SK-N-SH treated with all-trans-retinoic acid at 6 μM for 48 hours (cell line): ENCODE results near the gene AP2B1.

Source experiments
- ATAC-seq: fragments of 200-7000 bp; cut with Tn5 transposase; 3 replicates; pipeline ENCODE4 v1.9.1; 2020; ENCODE audit warnings: mild to moderate bottlenecking, moderate library complexity
- BACH2 ChIP-seq: fragments of 250-450 bp; sonication (Bioruptor Pico); IDR thresholded peaks from 2 replicates; pipeline ENCODE4 v1.9.0; 2021; ENCODE audit warnings: mild to moderate bottlenecking, borderline replicate concordance
- CREB5 ChIP-seq: fragments of 250-450 bp; sonication (Bioruptor Pico); IDR thresholded peaks from 2 replicates; pipeline ENCODE4 v1.5.1; 2020; ENCODE audit warnings: low read depth, mild to moderate bottlenecking, moderate library complexity
- CSDC2 ChIP-seq: fragments of 250-450 bp; sonication (Bioruptor Pico); IDR thresholded peaks from 2 replicates; pipeline ENCODE4 v1.5.0; 2020; ENCODE audit warnings: mild to moderate bottlenecking, moderate library complexity
- ESRRG ChIP-seq: fragments of 250-450 bp; sonication (Bioruptor Pico); IDR thresholded peaks from 2 replicates; pipeline ENCODE4 v1.6.1; 2021; ENCODE audit warnings: mild to moderate bottlenecking
- GLIS3 ChIP-seq: fragments of 250-450 bp; sonication (Bioruptor Pico); IDR thresholded peaks from 2 replicates; pipeline ENCODE4 v1.5.0; 2020; ENCODE audit warnings: mild to moderate bottlenecking, moderate library complexity
- ISL1 ChIP-seq: fragments of 250-450 bp; sonication (Bioruptor Pico); IDR thresholded peaks from 2 replicates; pipeline ENCODE4 v2.1.2; 2022; ENCODE audit warnings: mild to moderate bottlenecking, moderate library complexity
- POU6F1 ChIP-seq: fragments of 250-450 bp; sonication (Bioruptor Pico); IDR thresholded peaks from 2 replicates; pipeline ENCODE4 v1.8.0; 2021; ENCODE audit warnings: low read depth, mild to moderate bottlenecking, moderate library complexity, borderline replicate concordance
- PPARA ChIP-seq: fragments of 250-450 bp; sonication (Bioruptor Pico); IDR thresholded peaks from 2 replicates; pipeline ENCODE4 v1.5.0; 2020; ENCODE audit warnings: mild to moderate bottlenecking, borderline replicate concordance
- RARB ChIP-seq: fragments of 250-450 bp; sonication (Bioruptor Pico); IDR thresholded peaks from 2 replicates; pipeline ENCODE4 v1.8.0; 2021; ENCODE audit warnings: mild to moderate bottlenecking, moderate library complexity
- SNAI2 ChIP-seq: fragments of 250-450 bp; sonication (Bioruptor Pico); IDR thresholded peaks from 2 replicates; pipeline ENCODE4 v1.5.0; 2020; ENCODE audit warnings: mild to moderate bottlenecking, moderate library complexity
- TCF4 ChIP-seq: fragments of 250-450 bp; sonication (Bioruptor Pico); IDR thresholded peaks from 2 replicates; pipeline ENCODE4 v1.8.0; 2021; ENCODE audit warnings: mild to moderate bottlenecking, moderate library complexity, borderline replicate concordance
- TOX ChIP-seq: fragments of 250-450 bp; sonication (Bioruptor Pico); IDR thresholded peaks from 2 replicates; pipeline ENCODE4 v1.8.0; 2021; ENCODE audit warnings: mild to moderate bottlenecking, moderate library complexity, borderline replicate concordance
- ZC3H10 ChIP-seq: fragments of 250-450 bp; sonication (Bioruptor Pico); IDR thresholded peaks from 2 replicates; pipeline ENCODE4 v1.5.1; 2021; ENCODE audit warnings: mild to moderate bottlenecking, moderate library complexity
- ZFP3 ChIP-seq: fragments of 250-450 bp; sonication (Bioruptor Pico); IDR thresholded peaks from 2 replicates; pipeline ENCODE4 v1.5.0; 2020; ENCODE audit warnings: mild to moderate bottlenecking, moderate library complexity
- ZFP30 ChIP-seq: fragments of 450-650 bp; formaldehyde crosslinking; IDR thresholded peaks from 2 replicates; pipeline ENCODE4 v1.5.0; 2022; ENCODE audit warnings: mild to moderate bottlenecking, moderate library complexity
- ZNF8 ChIP-seq: fragments of 450-650 bp; formaldehyde crosslinking; IDR thresholded peaks from 2 replicates; pipeline ENCODE4 v1.5.0; 2020; ENCODE audit warnings: mild to moderate bottlenecking, moderate library complexity
- TF ChIP-seq, protein P1 (sequence below): fragments of 250-450 bp; sonication (Bioruptor Pico); IDR thresholded peaks from 2 replicates; pipeline ENCODE4 v1.5.1; 2021; ENCODE audit warnings: mild to moderate bottlenecking, moderate library complexity
- TF ChIP-seq, protein P2 (sequence below): fragments of 250-450 bp; sonication (Bioruptor Pico); IDR thresholded peaks from 2 replicates; pipeline ENCODE4 v1.5.0; 2020; ENCODE audit warnings: mild to moderate bottlenecking, moderate library complexity

AP2B1 gene

DNA sequence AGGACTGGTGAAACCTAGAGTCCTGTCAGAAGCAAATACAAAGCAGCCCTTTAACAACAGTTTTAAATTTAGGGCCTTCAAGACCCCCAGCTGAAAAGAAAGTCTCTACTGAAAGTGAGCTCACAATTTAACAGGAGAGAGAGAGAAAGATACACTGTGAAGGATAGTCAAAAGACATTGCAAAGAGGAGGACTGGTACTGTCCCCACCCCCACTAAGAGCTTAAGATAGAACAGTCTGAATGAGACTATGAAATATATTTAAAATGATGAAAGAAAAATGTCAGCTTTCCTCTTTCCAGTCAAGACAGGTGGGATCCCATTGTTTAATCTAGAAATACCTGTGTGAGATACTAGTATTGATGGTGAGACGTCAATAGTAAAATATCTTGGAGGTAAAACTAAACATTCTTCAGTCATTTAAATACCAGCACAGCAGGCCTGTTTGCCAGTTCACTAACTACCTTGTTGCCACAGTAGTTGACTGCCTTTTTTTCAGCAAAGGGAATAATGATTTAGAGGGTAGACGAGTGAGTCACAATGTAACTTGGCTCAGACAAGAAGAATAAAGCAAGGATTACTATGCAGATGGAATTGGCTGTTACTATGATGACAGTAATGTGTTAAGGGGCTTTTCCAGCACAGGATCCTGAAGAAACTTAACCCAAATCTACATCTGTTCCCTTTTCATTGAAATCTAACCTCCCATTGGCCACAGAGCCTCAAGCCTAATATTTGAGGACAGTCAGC is 97.1 kb downstream of the AP2B1 start (continued):
- TF ChIP-seq SNAI2 (CRISPR knock-in tag) (no peak), CSDC2 (no peak), ZFP3 (CRISPR knock-in tag) (no peak), ESRRG (CRISPR knock-in tag) (no peak)
- TF ChIP-seq, protein P1, sequence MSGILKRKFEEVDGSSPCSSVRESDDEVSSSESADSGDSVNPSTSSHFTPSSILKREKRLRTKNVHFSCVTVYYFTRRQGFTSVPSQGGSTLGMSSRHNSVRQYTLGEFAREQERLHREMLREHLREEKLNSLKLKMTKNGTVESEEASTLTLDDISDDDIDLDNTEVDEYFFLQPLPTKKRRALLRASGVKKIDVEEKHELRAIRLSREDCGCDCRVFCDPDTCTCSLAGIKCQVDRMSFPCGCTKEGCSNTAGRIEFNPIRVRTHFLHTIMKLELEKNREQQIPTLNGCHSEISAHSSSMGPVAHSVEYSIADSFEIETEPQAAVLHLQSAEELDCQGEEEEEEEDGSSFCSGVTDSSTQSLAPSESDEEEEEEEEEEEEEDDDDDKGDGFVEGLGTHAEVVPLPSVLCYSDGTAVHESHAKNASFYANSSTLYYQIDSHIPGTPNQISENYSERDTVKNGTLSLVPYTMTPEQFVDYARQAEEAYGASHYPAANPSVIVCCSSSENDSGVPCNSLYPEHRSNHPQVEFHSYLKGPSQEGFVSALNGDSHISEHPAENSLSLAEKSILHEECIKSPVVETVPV = no peak

GRCh38 chr17:35692512-35693210 is 105.5 kb downstream of the AP2B1 start:
- TF ChIP-seq, protein P2, sequence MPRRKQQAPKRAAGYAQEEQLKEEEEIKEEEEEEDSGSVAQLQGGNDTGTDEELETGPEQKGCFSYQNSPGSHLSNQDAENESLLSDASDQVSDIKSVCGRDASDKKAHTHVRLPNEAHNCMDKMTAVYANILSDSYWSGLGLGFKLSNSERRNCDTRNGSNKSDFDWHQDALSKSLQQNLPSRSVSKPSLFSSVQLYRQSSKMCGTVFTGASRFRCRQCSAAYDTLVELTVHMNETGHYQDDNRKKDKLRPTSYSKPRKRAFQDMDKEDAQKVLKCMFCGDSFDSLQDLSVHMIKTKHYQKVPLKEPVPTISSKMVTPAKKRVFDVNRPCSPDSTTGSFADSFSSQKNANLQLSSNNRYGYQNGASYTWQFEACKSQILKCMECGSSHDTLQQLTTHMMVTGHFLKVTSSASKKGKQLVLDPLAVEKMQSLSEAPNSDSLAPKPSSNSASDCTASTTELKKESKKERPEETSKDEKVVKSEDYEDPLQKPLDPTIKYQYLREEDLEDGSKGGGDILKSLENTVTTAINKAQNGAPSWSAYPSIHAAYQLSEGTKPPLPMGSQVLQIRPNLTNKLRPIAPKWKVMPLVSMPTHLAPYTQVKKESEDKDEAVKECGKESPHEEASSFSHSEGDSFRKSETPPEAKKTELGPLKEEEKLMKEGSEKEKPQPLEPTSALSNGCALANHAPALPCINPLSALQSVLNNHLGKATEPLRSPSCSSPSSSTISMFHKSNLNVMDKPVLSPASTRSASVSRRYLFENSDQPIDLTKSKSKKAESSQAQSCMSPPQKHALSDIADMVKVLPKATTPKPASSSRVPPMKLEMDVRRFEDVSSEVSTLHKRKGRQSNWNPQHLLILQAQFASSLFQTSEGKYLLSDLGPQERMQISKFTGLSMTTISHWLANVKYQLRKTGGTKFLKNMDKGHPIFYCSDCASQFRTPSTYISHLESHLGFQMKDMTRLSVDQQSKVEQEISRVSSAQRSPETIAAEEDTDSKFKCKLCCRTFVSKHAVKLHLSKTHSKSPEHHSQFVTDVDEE (CRISPR knock-in tag) = no peak
- TF ChIP-seq CSDC2 (no peak), POU6F1 (CRISPR knock-in tag) (no peak), GLIS3 (CRISPR knock-in tag) (no peak), ZFP30 (CRISPR knock-in tag) (no peak), TCF4 (CRISPR knock-in tag) (no peak), ISL1 (CRISPR knock-in tag) (no peak), ZNF8 (CRISPR knock-in tag) (no peak), ESRRG (CRISPR knock-in tag) (no peak), TOX (CRISPR knock-in tag) (no peak), ZC3H10 (CRISPR knock-in tag) (no peak), ZFP3 (CRISPR knock-in tag) (no peak), CREB5 (CRISPR knock-in tag) (no peak), SNAI2 (CRISPR knock-in tag) (no peak), BACH2 (CRISPR knock-in tag) (no peak), PPARA (CRISPR knock-in tag) (no peak)
- no peak for ATAC-seq

- no peak for ATAC-seq
- TF ChIP-seq PPARA (CRISPR knock-in tag) (no peak), ZNF8 (CRISPR knock-in tag) (no peak), CSDC2 (no peak), RARB (CRISPR knock-in tag) (no peak), SNAI2 (CRISPR knock-in tag) (no peak), TOX (CRISPR knock-in tag) (no peak), ESRRG (CRISPR knock-in tag) (no peak), ZFP3 (CRISPR knock-in tag) (no peak)
- TF ChIP-seq, protein P1 = no peak
Measured at GRCh38 chr17:35693662-35694061, 106.5 kb downstream of the AP2B1 start.
